ENCODE data around the gene LRP1B. TPM values are rescaled to one million over a fixed set of nuclear protein-coding genes. Genes with fewer than 3 reads are reported as not detected.

LRP1B gene
- total and polyA plus RNA-seq, 4 donors = 0.01 to 0.84 (median 0.17) TPM

DNA sequence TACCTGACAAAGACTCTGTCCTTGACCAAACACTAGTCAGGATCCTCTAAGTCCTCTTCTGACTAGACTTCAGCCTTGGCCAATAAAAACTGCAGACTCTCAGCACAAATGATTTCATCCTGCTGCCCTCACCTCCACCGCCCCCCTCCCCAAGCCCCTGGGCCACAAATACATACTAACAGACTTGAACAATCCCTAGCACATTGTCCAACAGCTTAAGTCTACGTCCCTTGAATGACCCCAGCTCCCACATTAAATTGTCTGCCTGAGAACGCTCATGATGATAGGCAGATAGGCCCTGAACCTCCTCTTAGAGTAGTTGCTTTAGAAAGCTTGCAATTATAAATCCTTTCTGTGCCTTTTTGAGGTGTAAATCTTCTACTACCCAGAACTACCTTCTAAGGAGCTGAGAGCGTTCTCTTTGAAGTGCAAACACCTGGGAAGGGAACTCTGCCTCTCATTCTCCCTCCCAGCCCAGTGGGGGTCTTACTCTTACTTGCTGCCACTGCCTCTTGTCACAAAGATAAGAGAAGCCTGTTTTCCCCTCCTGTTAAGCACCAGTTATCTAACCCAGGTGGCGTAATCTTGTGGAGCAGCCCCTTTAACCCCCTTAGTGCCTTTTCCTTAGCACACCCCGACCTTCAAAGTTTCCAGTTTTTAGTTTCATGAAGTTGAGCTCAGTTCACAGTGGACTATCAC lies 1225.6 kb downstream of the LRP1B start:
- Histone ChIP-seq H3K27ac (ENCODE audit: low read depth in 1 of 2, low read length in 2 of 2) (no peak overlapping the region), H3K36me3 (ENCODE audit: control insufficient read depth in 4 of 4, insufficient read depth in 3 of 4, low read depth in 1 of 4, low read length in 3 of 4) (no peaks in the 10 kb centered on the region), H3K9me3 (ENCODE audit: control insufficient read depth in 4 of 4, low read length in 3 of 4) (no peaks in the 10 kb centered on the region), H3K27me3 (ENCODE audit: control insufficient read depth in 4 of 4, insufficient read depth in 4 of 4, low read length in 3 of 4) (no peaks in the 10 kb centered on the region), H3K9ac (ENCODE audit: low read depth in 1 of 2, low read length in 2 of 2) (no peak overlapping the region), H3K4me3 (ENCODE audit: low read depth in 1 of 3, low read length in 3 of 3) (no peak overlapping the region), H3K4me1 (ENCODE audit: control insufficient read depth in 4 of 4, insufficient read depth in 4 of 4, low read length in 3 of 4) (no peaks in the 10 kb centered on the region)
- TF ChIP-seq SP1 (IDR thresholded peaks at IDR 0.05) (no peak), YY1 (IDR thresholded peaks at IDR 0.05) (no peak), EGR1 (IDR thresholded peaks at IDR 0.05; ENCODE audit: low read depth in 2 of 2) (no peak), HNF4G (IDR thresholded peaks at IDR 0.05) (no peak), FOXA2 (IDR thresholded peaks at IDR 0.05) (no peak), TAF1 (conservative IDR thresholded peaks at IDR 0.05) (no peak), JUND (IDR thresholded peaks at IDR 0.05) (no peak)
- WGBS = 46% methylated on average over 6 of the region's 6 CpGs
- DNase-seq (ENCODE audit: low spot score) = no peak

DNA sequence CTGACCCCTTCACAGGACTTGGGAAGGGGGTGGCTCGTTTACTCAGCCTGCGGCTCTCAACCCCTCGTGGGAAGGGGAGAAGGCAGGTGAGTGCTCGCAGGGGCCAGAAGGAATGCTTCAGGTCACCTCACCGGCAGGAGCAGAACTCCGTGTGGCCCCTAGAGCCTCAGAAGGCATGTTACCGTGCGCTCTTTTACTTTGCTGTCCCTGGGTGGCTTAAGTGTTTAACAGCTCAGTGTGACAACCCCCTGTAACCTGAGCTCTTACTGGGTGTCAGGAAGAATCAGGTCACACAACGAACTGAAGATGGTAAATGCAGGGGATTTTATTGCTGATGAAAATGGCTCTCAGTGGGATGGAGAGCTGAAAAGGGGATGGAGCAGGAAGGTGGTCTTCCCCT lies 1235.4 kb downstream of the LRP1B start:
- TF ChIP-seq, protein P1, sequence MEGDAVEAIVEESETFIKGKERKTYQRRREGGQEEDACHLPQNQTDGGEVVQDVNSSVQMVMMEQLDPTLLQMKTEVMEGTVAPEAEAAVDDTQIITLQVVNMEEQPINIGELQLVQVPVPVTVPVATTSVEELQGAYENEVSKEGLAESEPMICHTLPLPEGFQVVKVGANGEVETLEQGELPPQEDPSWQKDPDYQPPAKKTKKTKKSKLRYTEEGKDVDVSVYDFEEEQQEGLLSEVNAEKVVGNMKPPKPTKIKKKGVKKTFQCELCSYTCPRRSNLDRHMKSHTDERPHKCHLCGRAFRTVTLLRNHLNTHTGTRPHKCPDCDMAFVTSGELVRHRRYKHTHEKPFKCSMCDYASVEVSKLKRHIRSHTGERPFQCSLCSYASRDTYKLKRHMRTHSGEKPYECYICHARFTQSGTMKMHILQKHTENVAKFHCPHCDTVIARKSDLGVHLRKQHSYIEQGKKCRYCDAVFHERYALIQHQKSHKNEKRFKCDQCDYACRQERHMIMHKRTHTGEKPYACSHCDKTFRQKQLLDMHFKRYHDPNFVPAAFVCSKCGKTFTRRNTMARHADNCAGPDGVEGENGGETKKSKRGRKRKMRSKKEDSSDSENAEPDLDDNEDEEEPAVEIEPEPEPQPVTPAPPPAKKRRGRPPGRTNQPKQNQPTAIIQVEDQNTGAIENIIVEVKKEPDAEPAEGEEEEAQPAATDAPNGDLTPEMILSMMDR (IDR thresholded peaks at IDR 0.05; ENCODE audit: low read depth, low read length, missing input control) = no peak
- TF ChIP-seq, protein P2, sequence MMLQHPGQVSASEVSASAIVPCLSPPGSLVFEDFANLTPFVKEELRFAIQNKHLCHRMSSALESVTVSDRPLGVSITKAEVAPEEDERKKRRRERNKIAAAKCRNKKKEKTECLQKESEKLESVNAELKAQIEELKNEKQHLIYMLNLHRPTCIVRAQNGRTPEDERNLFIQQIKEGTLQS (IDR thresholded peaks at IDR 0.05) = no peak
- TF ChIP-seq GABPA (IDR thresholded peaks at IDR 0.05 in 1 of 2, conservative IDR thresholded peaks at IDR 0.05 in 1 of 2) (no peak), HNF4A (conservative IDR thresholded peaks at IDR 0.05) (no peak), HNF4G (IDR thresholded peaks at IDR 0.05) (no peak), SP1 (IDR thresholded peaks at IDR 0.05) (no peak), TAF1 (conservative IDR thresholded peaks at IDR 0.05) (no peak), YY1 (IDR thresholded peaks at IDR 0.05) (no peak), FOXA2 (IDR thresholded peaks at IDR 0.05) (no peak), EGR1 (IDR thresholded peaks at IDR 0.05; ENCODE audit: low read depth in 2 of 2) (no peak), RXRA (IDR thresholded peaks at IDR 0.05) (no peak), NR2F2 (IDR thresholded peaks at IDR 0.05) (no peak), RAD21 (IDR thresholded peaks at IDR 0.05) (no peak), FOXA1 (IDR thresholded peaks at IDR 0.05) (no peak), JUND (IDR thresholded peaks at IDR 0.05) (no peak)
- TF ChIP-seq, protein P3, sequence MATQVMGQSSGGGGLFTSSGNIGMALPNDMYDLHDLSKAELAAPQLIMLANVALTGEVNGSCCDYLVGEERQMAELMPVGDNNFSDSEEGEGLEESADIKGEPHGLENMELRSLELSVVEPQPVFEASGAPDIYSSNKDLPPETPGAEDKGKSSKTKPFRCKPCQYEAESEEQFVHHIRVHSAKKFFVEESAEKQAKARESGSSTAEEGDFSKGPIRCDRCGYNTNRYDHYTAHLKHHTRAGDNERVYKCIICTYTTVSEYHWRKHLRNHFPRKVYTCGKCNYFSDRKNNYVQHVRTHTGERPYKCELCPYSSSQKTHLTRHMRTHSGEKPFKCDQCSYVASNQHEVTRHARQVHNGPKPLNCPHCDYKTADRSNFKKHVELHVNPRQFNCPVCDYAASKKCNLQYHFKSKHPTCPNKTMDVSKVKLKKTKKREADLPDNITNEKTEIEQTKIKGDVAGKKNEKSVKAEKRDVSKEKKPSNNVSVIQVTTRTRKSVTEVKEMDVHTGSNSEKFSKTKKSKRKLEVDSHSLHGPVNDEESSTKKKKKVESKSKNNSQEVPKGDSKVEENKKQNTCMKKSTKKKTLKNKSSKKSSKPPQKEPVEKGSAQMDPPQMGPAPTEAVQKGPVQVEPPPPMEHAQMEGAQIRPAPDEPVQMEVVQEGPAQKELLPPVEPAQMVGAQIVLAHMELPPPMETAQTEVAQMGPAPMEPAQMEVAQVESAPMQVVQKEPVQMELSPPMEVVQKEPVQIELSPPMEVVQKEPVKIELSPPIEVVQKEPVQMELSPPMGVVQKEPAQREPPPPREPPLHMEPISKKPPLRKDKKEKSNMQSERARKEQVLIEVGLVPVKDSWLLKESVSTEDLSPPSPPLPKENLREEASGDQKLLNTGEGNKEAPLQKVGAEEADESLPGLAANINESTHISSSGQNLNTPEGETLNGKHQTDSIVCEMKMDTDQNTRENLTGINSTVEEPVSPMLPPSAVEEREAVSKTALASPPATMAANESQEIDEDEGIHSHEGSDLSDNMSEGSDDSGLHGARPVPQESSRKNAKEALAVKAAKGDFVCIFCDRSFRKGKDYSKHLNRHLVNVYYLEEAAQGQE (IDR thresholded peaks at IDR 0.05) = no peak
- TF ChIP-seq, protein P4, sequence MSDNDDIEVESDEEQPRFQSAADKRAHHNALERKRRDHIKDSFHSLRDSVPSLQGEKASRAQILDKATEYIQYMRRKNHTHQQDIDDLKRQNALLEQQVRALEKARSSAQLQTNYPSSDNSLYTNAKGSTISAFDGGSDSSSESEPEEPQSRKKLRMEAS (IDR thresholded peaks at IDR 0.05) = no peak
- TF ChIP-seq, protein P5, sequence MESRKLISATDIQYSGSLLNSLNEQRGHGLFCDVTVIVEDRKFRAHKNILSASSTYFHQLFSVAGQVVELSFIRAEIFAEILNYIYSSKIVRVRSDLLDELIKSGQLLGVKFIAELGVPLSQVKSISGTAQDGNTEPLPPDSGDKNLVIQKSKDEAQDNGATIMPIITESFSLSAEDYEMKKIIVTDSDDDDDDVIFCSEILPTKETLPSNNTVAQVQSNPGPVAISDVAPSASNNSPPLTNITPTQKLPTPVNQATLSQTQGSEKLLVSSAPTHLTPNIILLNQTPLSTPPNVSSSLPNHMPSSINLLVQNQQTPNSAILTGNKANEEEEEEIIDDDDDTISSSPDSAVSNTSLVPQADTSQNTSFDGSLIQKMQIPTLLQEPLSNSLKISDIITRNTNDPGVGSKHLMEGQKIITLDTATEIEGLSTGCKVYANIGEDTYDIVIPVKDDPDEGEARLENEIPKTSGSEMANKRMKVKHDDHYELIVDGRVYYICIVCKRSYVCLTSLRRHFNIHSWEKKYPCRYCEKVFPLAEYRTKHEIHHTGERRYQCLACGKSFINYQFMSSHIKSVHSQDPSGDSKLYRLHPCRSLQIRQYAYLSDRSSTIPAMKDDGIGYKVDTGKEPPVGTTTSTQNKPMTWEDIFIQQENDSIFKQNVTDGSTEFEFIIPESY (IDR thresholded peaks at IDR 0.05) = no peak
- Histone ChIP-seq H3K4me1 (ENCODE audit: control insufficient read depth in 4 of 4, insufficient read depth in 4 of 4, low read length in 3 of 4) (no peaks in the 10 kb centered on the region), H3K36me3 (ENCODE audit: control insufficient read depth in 4 of 4, insufficient read depth in 3 of 4, low read depth in 1 of 4, low read length in 3 of 4) (no peaks in the 10 kb centered on the region), H3K4me3 (ENCODE audit: low read depth in 1 of 3, low read length in 3 of 3) (no peak overlapping the region), H3K9ac (ENCODE audit: low read depth in 1 of 2, low read length in 2 of 2) (no peak overlapping the region), H3K27ac (ENCODE audit: low read depth in 1 of 2, low read length in 2 of 2) (no peak overlapping the region), H3K9me3 (ENCODE audit: control insufficient read depth in 4 of 4, low read length in 3 of 4) (no peaks in the 10 kb centered on the region), H3K27me3 (ENCODE audit: control insufficient read depth in 4 of 4, insufficient read depth in 4 of 4, low read length in 3 of 4) (no peaks in the 10 kb centered on the region)
- no peak for DNase-seq (ENCODE audit: low spot score)
- 66% methylated on average over 9 of the region's 9 CpGs for WGBS
